K562 (cell line): ENCODE data around the gene PRR15. TPM values are rescaled to one million over a fixed set of nuclear protein-coding genes. Genes with fewer than 3 reads are reported as not detected.

Source experiments
- ATAC-seq: fragments of 200-7000 bp; cut with Tn5 transposase; 3 replicates; pipeline ENCODE4 v1.9.1; 2020; ENCODE audit warnings: moderate library complexity
- BruUV-seq: library from RNA; stranded (reverse); fragments of 400-500 nt; replicated peaks from 2 replicates; lab custom pipeline; 2021; lab: Mats Ljungman, UMichigan
- CTCF ChIA-PET: fragments of 300-600 bp; formaldehyde crosslinking; extraction: SDS; loops from one replicate; lab custom pipeline; 2021; ENCODE audit warnings: low intra/inter-chr PET ratio; lab: Yijun Ruan, JAX
- POLR2A ChIA-PET: fragments of 300-600, 350-650 bp; sonication (Branson Sonifier 250); formaldehyde crosslinking; extraction: SDS; loops from one replicate; lab custom pipeline; 2021; ENCODE audit warnings: antibody characterized with exemption, inconsistent platforms; lab: Yijun Ruan, JAX
- DNase-seq, 4 experiments: peaks; one replicate each; pipeline versions ENCODE4 v3.0.0 to v3.0.0-alpha.2; 2011 to 2018; ENCODE audit warnings: low spot score in 3 of 4, mixed read lengths in 3 of 4; ENCODE audit errors: extremely low read depth in 1 of 4
- FAIRE-seq: peaks from 2 replicates; lab custom pipeline; 2011; peaks lifted over from hg19 to GRCh38; lab: Jason Lieb, UNC
- H2AFZ ChIP-seq: 2 replicates; pipeline ENCODE4 v1.6.0; 2011; ENCODE audit warnings: low read depth, low read length, control low read depth, inconsistent platforms
- H3K27ac ChIP-seq: fragments of 200-600 bp; 3 replicates; pipeline ENCODE4 v1.8.0; 2011; ENCODE audit warnings: low read depth, mild to moderate bottlenecking, control low read depth, inconsistent platforms, low read length, moderate library complexity, mixed read lengths; ENCODE audit errors: extremely low read depth
- H3K27me3 ChIP-seq, 2 experiments: fragments of 300-600 bp in 1 of 2; 2 replicates in 1 of 2; 3 replicates in 1 of 2; pipeline versions ENCODE4 v1.6.0 to v1.8.0; 2011; ENCODE audit warnings: inconsistent platforms in 2 of 2, low read length in 2 of 2, mild to moderate bottlenecking in 1 of 2, mixed read lengths in 1 of 2, moderate library complexity in 1 of 2; ENCODE audit not compliant: control insufficient read depth in 2 of 2, insufficient read depth in 2 of 2
- H3K36me3 ChIP-seq: fragments of 300-600 bp; 3 replicates; pipeline ENCODE4 v1.8.0; 2011; ENCODE audit warnings: mild to moderate bottlenecking, low read length, inconsistent platforms; ENCODE audit not compliant: control insufficient read depth, insufficient read depth
- H3K4me1 ChIP-seq, 2 experiments: fragments of 200-600 bp in 1 of 2; replicated peaks in 1 of 2; 2 replicates in 1 of 2; 3 replicates in 1 of 2; pipeline versions ENCODE4 v1.5.1 to v1.8.0; 2011; ENCODE audit warnings: inconsistent platforms in 2 of 2, low read length in 2 of 2, mild to moderate bottlenecking in 1 of 2, mixed read lengths in 1 of 2, moderate library complexity in 1 of 2; ENCODE audit not compliant: control insufficient read depth in 2 of 2, insufficient read depth in 2 of 2
- H3K4me2 ChIP-seq: 2 replicates; pipeline ENCODE4 v1.6.1; 2011; ENCODE audit warnings: low read length, control low read depth, inconsistent platforms, mixed read lengths; ENCODE audit not compliant: insufficient read depth
- H3K4me3 ChIP-seq: fragments of 200-600 bp; sonication (generic), shearing (Covaris generic); 2 replicates; pipeline ENCODE4 v1.5.1; 2016; ENCODE audit warnings: control low read depth, inconsistent platforms
- H3K79me2 ChIP-seq: fragments of 200-600 bp; 3 replicates; pipeline ENCODE4 v1.8.0; 2011; ENCODE audit warnings: low read length, inconsistent platforms; ENCODE audit not compliant: control insufficient read depth, insufficient read depth
- H3K9ac ChIP-seq, 2 experiments: 2 replicates each; pipeline versions ENCODE4 v1.6.0 to v1.6.1; 2011; ENCODE audit warnings: low read depth in 2 of 2, low read length in 2 of 2, control low read depth in 1 of 2, inconsistent platforms in 1 of 2, mild to moderate bottlenecking in 1 of 2, mixed read lengths in 1 of 2; ENCODE audit not compliant: insufficient read depth in 1 of 2
- H3K9me1 ChIP-seq: one replicate; pipeline ENCODE4 v1.6.0; 2011; ENCODE audit warnings: inconsistent platforms, mild to moderate bottlenecking, low read length, moderate library complexity; ENCODE audit not compliant: control insufficient read depth, insufficient read depth
- H3K9me3 ChIP-seq: replicated peaks from 2 replicates; pipeline ENCODE4 v1.5.1; 2011; ENCODE audit warnings: low read depth, low read length, inconsistent platforms; ENCODE audit not compliant: control insufficient read depth, insufficient read depth
- H4K20me1 ChIP-seq: replicated peaks from 2 replicates; pipeline ENCODE4 v1.6.1; 2011; ENCODE audit warnings: low read length, inconsistent platforms, mixed read lengths; ENCODE audit not compliant: control insufficient read depth, insufficient read depth
- AFF1 ChIP-seq, 2 experiments: fragments of 450-650 bp; IDR thresholded peaks; 2 replicates each; pipeline ENCODE4 v1.6.1; 2018; ENCODE audit warnings: mild to moderate bottlenecking in 2 of 2, low read depth in 1 of 2; ENCODE audit not compliant: partially characterized antibody in 2 of 2
- DDX20 ChIP-seq: fragments of 450-650 bp; IDR thresholded peaks from 2 replicates; pipeline ENCODE4 v1.6.1; 2016; ENCODE audit warnings: missing genetic modification characterization, low read depth, mild to moderate bottlenecking, missing compliant biosample characterization, moderate library complexity
- GABPB1 ChIP-seq: sonication (generic); formaldehyde crosslinking; IDR thresholded peaks from 2 replicates; pipeline ENCODE4 v1.8.0; 2022; ENCODE audit warnings: mild to moderate bottlenecking, missing genetic modification reagents
- HOXB6 ChIP-seq: fragments of 250-450 bp; sonication (Bioruptor Pico); IDR thresholded peaks from 2 replicates; pipeline ENCODE4 v1.5.1; 2022; ENCODE audit warnings: mild to moderate bottlenecking, borderline replicate concordance
- SIX5 ChIP-seq, 2 experiments: IDR thresholded peaks; 2 replicates each; pipeline ENCODE4 v1.6.1; 2011; ENCODE audit warnings: low read length in 2 of 2, borderline replicate concordance in 1 of 2, low read depth in 1 of 2, mild to moderate bottlenecking in 1 of 2, moderate library complexity in 1 of 2; ENCODE audit not compliant: insufficient read depth in 1 of 2
- SMARCC2 ChIP-seq: fragments of 450-650 bp; IDR thresholded peaks from 2 replicates; pipeline ENCODE4 v1.6.1; 2017; ENCODE audit warnings: antibody characterized with exemption, moderate library complexity, mild to moderate bottlenecking, low read depth
- TRIM24 ChIP-seq, 2 experiments: fragments of 450-650 bp; IDR thresholded peaks; 2 replicates each; pipeline ENCODE4 v1.6.1; 2016
- ZC3H11A ChIP-seq: IDR thresholded peaks from 2 replicates; pipeline ENCODE4 v1.6.1; 2012; ENCODE audit warnings: low read depth, low read length, improper control_type of control experiment
- ZHX1 ChIP-seq: fragments of 150-350 bp; conservative IDR thresholded peaks from 2 replicates; pipeline ENCODE4 v1.6.1; 2014; ENCODE audit warnings: low read length
- ZNF444 ChIP-seq: fragments of 250-450 bp; sonication (Bioruptor Pico); IDR thresholded peaks from 2 replicates; pipeline ENCODE4 v1.4.0; 2020; ENCODE audit warnings: mild to moderate bottlenecking, moderate library complexity
- ZNF511 ChIP-seq: sonication (generic); formaldehyde crosslinking; IDR thresholded peaks from 2 replicates; pipeline ENCODE4 v1.8.0; 2022; ENCODE audit warnings: mild to moderate bottlenecking, missing genetic modification reagents
- ZNF79 ChIP-seq: fragments of 250-450 bp; sonication (Bioruptor Pico); IDR thresholded peaks from 2 replicates; pipeline ENCODE4 v1.4.0; 2020; ENCODE audit warnings: low read depth, mild to moderate bottlenecking, moderate library complexity
- whole genome bisulfite sequencing: fragments of 100-300 bp; shearing (Covaris generic); methylation state at CpG from one replicate; pipeline ENCODE4 v1.1.6; 2016; ENCODE audit warnings: low coverage, mixed read lengths; ENCODE audit not compliant: insufficient coverage; ENCODE audit errors: missing lambda C conversion rate; 5-methylcytosine and 5-hydroxymethylcytosine counted together
- in situ Hi-C: fragments of 300-500 bp; cut with MboI; formaldehyde crosslinking; loops from 4 replicates; pipeline ENCODE4 v1.15.0; 2018; ENCODE audit warnings: inconsistent platforms, mixed read lengths
- intact Hi-C: fragments of 100-400 bp; cut with micrococcal nuclease; formaldehyde crosslinking; loops from 2 replicates; pipeline ENCODE4 v1.14.2; 2022
- polyA plus RNA-seq, 8 experiments: library from polyadenylated mRNA; depleted of rRNA in 4 of 8; stranded (reverse) in 5 of 8; unstranded in 3 of 8; fragments of >200 nt; fragmentation: Nextera tagmentation in 2 of 8; fragmentation: Illumina TruSeq in 1 of 8; extraction: Ambion mirVana in 2 of 8; extraction: Trizol in 1 of 8; gene quantifications; 2 replicates each; pipeline versions ENCODE4 v1.2.1 to v1.2.3, GENCODE V29; 2011 to 2014; ENCODE audit warnings: inconsistent platforms in 1 of 8, missing spikeins in 1 of 8
- total RNA-seq, 7 experiments: library from RNA; depleted of rRNA in 6 of 7; stranded (reverse); fragments of >200 nt in 6 of 7; fragmentation: Illumina TruSeq in 2 of 7; extraction: Trizol in 2 of 7; gene quantifications; 2 replicates each; pipeline versions ENCODE4 v1.2.1 to v1.2.3, GENCODE V29; 2011 to 2021; ENCODE audit warnings: low replicate concordance in 1 of 7
- TF ChIP-seq, protein P1 (sequence below): IDR thresholded peaks from 2 replicates; pipeline ENCODE4 v1.6.1; 2012; ENCODE audit warnings: low read depth, low read length, improper control_type of control experiment, borderline replicate concordance

PRR15 gene
- total and polyA plus RNA-seq, 9 of the 15 experiments (the other 6 are each of a cell fraction or from before 2014, with no cell fraction given): not detected

DNA sequence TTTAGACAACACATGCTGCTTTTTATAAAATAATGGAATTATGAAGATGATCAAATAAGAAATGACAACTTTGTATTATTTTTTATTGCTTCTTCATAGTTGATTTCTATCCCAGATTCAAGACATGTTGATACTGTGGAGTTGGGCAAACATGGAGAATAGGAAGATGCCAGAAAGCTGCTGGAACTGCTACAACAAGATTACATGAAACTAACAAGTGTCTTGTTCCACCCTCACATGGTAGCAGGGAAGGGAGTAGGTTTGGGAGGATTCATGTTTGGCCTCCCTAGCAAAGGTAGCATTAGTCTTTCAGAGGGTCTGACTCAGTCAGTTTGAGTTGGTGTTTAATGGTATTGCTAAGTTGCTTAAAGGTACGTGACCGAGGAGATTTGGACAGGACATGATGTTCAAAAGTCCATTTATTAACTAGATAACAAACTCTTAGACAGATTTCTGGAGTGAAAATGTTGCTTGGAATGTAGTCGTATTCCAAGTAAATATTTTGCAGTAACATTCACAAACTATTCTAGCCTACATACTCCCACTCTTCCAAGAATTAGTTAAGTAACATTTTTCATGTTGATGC lies 33.1 kb downstream of the PRR15 start:
- H3K4me3 ChIP-seq: no peak overlapping the region
- no peaks in the 10 kb centered on the region for H3K4me1 ChIP-seq
- intact Hi-C loops: no loop called here
- no peaks in the 10 kb centered on the region for H3K9me1 ChIP-seq
- H3K4me2 ChIP-seq: no peak overlapping the region
- in situ Hi-C loops: no loop called here
- no peak overlapping the region for H3K27ac ChIP-seq
- ChIA-PET POLR2A (no interaction called here), CTCF (no interaction called here)
- no peak for DNase-seq
- ATAC-seq: no peak
- H3K9ac ChIP-seq: no peak overlapping the region
- BruUV-seq: no TSS peak
- no peaks in the 10 kb centered on the region for H3K9me3 ChIP-seq
- no peaks in the 10 kb centered on the region for H3K36me3 ChIP-seq
- no peaks in the 10 kb centered on the region for H4K20me1 ChIP-seq
- no peaks in the 10 kb centered on the region; a peak in 1 of 5 replicates for H3K27me3 ChIP-seq
- FAIRE-seq: no peak
- WGBS: 16% methylated on average over 3 of the region's 3 CpGs
- no peaks in the 10 kb centered on the region for H3K79me2 ChIP-seq
- no peak overlapping the region for H2AFZ ChIP-seq
- TF ChIP-seq TRIM24 (IDR thresholded peaks at IDR 0.05): no peak
- no peak for TF ChIP-seq SMARCC2
- TF ChIP-seq ZNF79: no peak
- TF ChIP-seq SIX5 (IDR thresholded peaks at IDR 0.05; ENCODE audit: borderline replicate concordance in 1 of 2, insufficient read depth in 1 of 2, low read depth in 1 of 2, low read length in 2 of 2): no peak
- no peak for TF ChIP-seq ZNF511 (CRISPR knock-in tag)
- no peak for TF ChIP-seq HOXB6
- no peak for TF ChIP-seq ZC3H11A
- TF ChIP-seq GABPB1 (CRISPR knock-in tag): no peak
- TF ChIP-seq, protein P1, sequence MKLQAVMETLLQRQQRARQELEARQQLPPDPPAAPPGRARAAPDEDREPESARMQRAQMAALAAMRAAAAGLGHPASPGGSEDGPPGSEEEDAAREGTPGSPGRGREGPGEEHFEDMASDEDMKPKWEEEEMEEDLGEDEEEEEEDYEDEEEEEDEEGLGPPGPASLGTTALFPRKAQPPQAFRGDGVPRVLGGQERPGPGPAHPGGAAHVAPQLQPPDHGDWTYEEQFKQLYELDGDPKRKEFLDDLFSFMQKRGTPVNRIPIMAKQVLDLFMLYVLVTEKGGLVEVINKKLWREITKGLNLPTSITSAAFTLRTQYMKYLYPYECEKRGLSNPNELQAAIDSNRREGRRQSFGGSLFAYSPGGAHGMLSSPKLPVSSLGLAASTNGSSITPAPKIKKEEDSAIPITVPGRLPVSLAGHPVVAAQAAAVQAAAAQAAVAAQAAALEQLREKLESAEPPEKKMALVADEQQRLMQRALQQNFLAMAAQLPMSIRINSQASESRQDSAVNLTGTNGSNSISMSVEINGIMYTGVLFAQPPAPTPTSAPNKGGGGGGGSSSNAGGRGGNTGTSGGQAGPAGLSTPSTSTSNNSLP: no peak
- TF ChIP-seq ZNF444 (CRISPR knock-in tag): no peak
- no peak for TF ChIP-seq ZHX1
- TF ChIP-seq AFF1 (IDR thresholded peaks at IDR 0.05; ENCODE audit: low read depth in 1 of 2, partially characterized antibody in 2 of 2): no peak
- no peak for TF ChIP-seq DDX20 (tag)
